ENCODE results near the gene SYNRG.

The SYNRG gene

GRCh38 chr17:37466471-37466870 is 142.7 kb downstream of the SYNRG start:
- no peak for DNase-seq (ENCODE audit: low read depth in 2 of 2)

GRCh38 chr17:37465069-37465616 is 144.1 kb downstream of the SYNRG start:
- DNase-seq (ENCODE audit: low read depth in 2 of 2) = no peak

Measured in stimulated activated CD4-positive, alpha-beta T cell treated with anti-CD3 and anti-CD28 coated beads, Interleukin-4, amount 100 ng/mL, for 48 hours (primary cell).